K562 (cell line): ENCODE results near the gene HCAR1. TPM values are rescaled to one million over a fixed set of nuclear protein-coding genes. Genes with fewer than 3 reads are reported as not detected.

ENCODE experiments used
- ATF3 ChIP-seq, 2 experiments: fragments of 450-650 bp in 1 of 2; sonication (generic) in 1 of 2; formaldehyde crosslinking in 1 of 2; IDR thresholded peaks in 1 of 2; conservative IDR thresholded peaks in 1 of 2; 2 replicates each; pipeline versions ENCODE4 v1.6.1 to v1.8.1; 2016 to 2023; ENCODE audit warnings: mild to moderate bottlenecking in 2 of 2, moderate library complexity in 2 of 2, inconsistent platforms in 1 of 2, missing genetic modification reagents in 1 of 2
- CCAR2 ChIP-seq: fragments of 200-400 bp; formaldehyde crosslinking; IDR thresholded peaks from 2 replicates; pipeline ENCODE4 v1.6.1; 2017; ENCODE audit warnings: mild to moderate bottlenecking, low read depth, low read length
- CTCFL ChIP-seq: IDR thresholded peaks from 2 replicates; pipeline ENCODE4 v1.6.1; 2011; ENCODE audit warnings: borderline replicate concordance, low read depth, mild to moderate bottlenecking, moderate library complexity, low read length; ENCODE audit not compliant: insufficient read depth, poor library complexity, severe bottlenecking
- FUS ChIP-seq: fragments of 200-400 bp; formaldehyde crosslinking; optimal IDR thresholded peaks from 2 replicates; pipeline ENCODE3; 2017; ENCODE audit warnings: low read depth, low read length
- RBM34 ChIP-seq: fragments of 200-400 bp; formaldehyde crosslinking; IDR thresholded peaks from 2 replicates; pipeline ENCODE4 v1.6.1; 2018; ENCODE audit warnings: low read length, borderline replicate concordance; ENCODE audit not compliant: insufficient read depth
- SRSF1 ChIP-seq: fragments of 200-400 bp; formaldehyde crosslinking; IDR thresholded peaks from 2 replicates; pipeline ENCODE4 v1.6.1; 2017; ENCODE audit warnings: mild to moderate bottlenecking, low read depth, low read length, moderate library complexity
- TCFL5 ChIP-seq: fragments of 250-450 bp; sonication (Bioruptor Pico); conservative IDR thresholded peaks from 2 replicates; pipeline ENCODE4 v1.6.1; 2021; ENCODE audit warnings: mild to moderate bottlenecking, moderate library complexity, matching md5 sums
- USF1 ChIP-seq: sonication (generic); formaldehyde crosslinking; IDR thresholded peaks from 2 replicates; pipeline ENCODE4 v1.9.0; 2022; ENCODE audit warnings: mild to moderate bottlenecking, missing genetic modification reagents
- USF2 ChIP-seq: sonication (generic); formaldehyde crosslinking; IDR thresholded peaks from 2 replicates; pipeline ENCODE4 v1.5.0; 2020; ENCODE audit warnings: missing genetic modification reagents
- ZBTB2 ChIP-seq: fragments of 450-650 bp; IDR thresholded peaks from 2 replicates; pipeline ENCODE4 v1.6.1; 2016; ENCODE audit warnings: antibody characterized with exemption
- ZNF197 ChIP-seq: fragments of 200-800 bp; sonication (Bioruptor generic); IDR thresholded peaks from 2 replicates; pipeline ENCODE4 v1.6.1; 2016; ENCODE audit warnings: low read depth, missing genetic modification characterization, missing compliant biosample characterization
- ZNF23 ChIP-seq: fragments of 250-450 bp; sonication (Bioruptor Pico); IDR thresholded peaks from 2 replicates; pipeline ENCODE4 v1.4.0; 2020; ENCODE audit warnings: mild to moderate bottlenecking
- ZSCAN32 ChIP-seq: fragments of 450-650 bp; formaldehyde crosslinking; IDR thresholded peaks from 2 replicates; pipeline ENCODE4 v1.4.0; 2020; ENCODE audit warnings: mild to moderate bottlenecking, moderate library complexity
- polyA plus RNA-seq, 8 experiments: library from polyadenylated mRNA; depleted of rRNA in 4 of 8; stranded (reverse) in 5 of 8; unstranded in 3 of 8; fragments of >200 nt; fragmentation: Nextera tagmentation in 2 of 8; fragmentation: Illumina TruSeq in 1 of 8; extraction: Ambion mirVana in 2 of 8; extraction: Trizol in 1 of 8; gene quantifications; 2 replicates each; pipeline versions ENCODE4 v1.2.1 to v1.2.3, GENCODE V29; 2011 to 2014; ENCODE audit warnings: inconsistent platforms in 1 of 8, missing spikeins in 1 of 8
- total RNA-seq, 7 experiments: library from RNA; depleted of rRNA in 6 of 7; stranded (reverse); fragments of >200 nt in 6 of 7; fragmentation: Illumina TruSeq in 2 of 7; extraction: Trizol in 2 of 7; gene quantifications; 2 replicates each; pipeline versions ENCODE4 v1.2.1 to v1.2.3, GENCODE V29; 2011 to 2021; ENCODE audit warnings: low replicate concordance in 1 of 7
- TF ChIP-seq, protein P1 (sequence below), 2 experiments: IDR thresholded peaks; 2 replicates each; pipeline ENCODE4 v1.6.1; 2011; ENCODE audit warnings: borderline replicate concordance in 1 of 2, control low read depth in 1 of 2, low read depth in 1 of 2, low read length in 1 of 2, mild to moderate bottlenecking in 1 of 2, mixed read lengths in 1 of 2, moderate library complexity in 1 of 2; ENCODE audit not compliant: insufficient read depth in 1 of 2, insufficient read length in 1 of 2, poor library complexity in 1 of 2, severe bottlenecking in 1 of 2; ENCODE audit errors: extremely low read depth in 1 of 2
- TF ChIP-seq, protein P2 (sequence below): sonication (generic); formaldehyde crosslinking; IDR thresholded peaks from 2 replicates; pipeline ENCODE4 v1.8.1; 2023; ENCODE audit warnings: mild to moderate bottlenecking, missing genetic modification reagents

HCAR1 gene
- total and polyA plus RNA-seq, 9 of the 15 experiments (the other 6 are each of a cell fraction or from before 2014, with no cell fraction given): not detected

DNA sequence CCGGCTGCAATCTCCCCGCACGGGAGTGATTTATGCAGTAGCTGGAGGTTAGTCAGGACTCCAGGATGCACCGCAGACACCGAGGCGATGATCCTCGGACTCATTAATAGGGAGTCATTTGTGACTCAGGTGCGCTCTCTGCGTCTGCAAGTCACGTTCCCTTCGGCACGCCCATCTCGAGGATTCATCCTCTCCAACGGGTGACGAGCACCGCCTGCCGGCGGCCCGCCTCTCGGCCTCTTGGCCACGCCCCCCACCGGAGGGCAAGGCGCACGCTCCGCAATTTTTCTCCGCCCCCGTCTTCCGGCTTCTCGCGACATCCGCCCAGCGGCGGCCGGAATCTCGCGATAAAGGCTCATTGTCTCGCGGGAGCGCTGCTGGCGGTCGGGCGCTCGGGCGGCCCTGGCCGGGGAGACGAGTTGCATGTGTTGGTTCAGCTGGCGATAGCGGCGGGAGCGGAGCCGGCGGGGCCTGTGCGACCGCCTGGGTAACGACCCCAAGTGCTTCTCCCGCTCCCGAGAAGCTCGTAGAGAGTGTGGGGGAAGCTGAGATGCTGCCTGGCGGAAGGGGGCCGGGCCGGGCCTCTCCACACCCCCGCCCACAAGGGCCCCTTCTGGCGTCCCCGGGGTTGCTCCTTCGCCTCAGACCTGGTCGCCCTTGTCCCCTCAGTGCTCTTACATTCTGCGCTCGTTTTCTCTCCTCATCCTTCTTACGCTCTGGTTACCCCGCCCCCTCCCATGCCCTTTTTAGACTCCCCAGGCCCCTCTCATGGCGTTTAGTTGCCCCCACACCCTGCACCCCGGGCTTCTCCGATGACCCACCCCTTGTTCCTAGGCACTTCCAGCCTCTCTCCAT, 22.0 kb upstream of the HCAR1 start, which contains the start of gene DENR (continued):
- TF ChIP-seq, protein P1, sequence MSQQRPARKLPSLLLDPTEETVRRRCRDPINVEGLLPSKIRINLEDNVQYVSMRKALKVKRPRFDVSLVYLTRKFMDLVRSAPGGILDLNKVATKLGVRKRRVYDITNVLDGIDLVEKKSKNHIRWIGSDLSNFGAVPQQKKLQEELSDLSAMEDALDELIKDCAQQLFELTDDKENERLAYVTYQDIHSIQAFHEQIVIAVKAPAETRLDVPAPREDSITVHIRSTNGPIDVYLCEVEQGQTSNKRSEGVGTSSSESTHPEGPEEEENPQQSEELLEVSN (IDR thresholded peaks at IDR 0.05; ENCODE audit: borderline replicate concordance in 1 of 2, extremely low read depth in 1 of 2, insufficient read depth in 1 of 2, insufficient read length in 1 of 2, low read depth in 1 of 2, low read length in 1 of 2, poor library complexity in 1 of 2, severe bottlenecking in 1 of 2): peak in 1 of 2 experiments; percentile 75
- TF ChIP-seq ATF3 (IDR thresholded peaks at IDR 0.05): no peak; the same call in 1 of the 2 replicates
- no peak for TF ChIP-seq ATF3 (CRISPR knock-in tag; conservative IDR thresholded peaks at IDR 0.05)
- peak; percentile 61; the same call in 1 of the 2 replicates for TF ChIP-seq USF2
- TF ChIP-seq ZNF23: no peak
- peak; percentile 86 for TF ChIP-seq USF1
- no peak for TF ChIP-seq SRSF1
- no peak for TF ChIP-seq CCAR2
- TF ChIP-seq ZBTB2: 0 out of 2 replicates have a peak, but pooled peaks have one; percentile 40
- no peak for TF ChIP-seq ZNF197
- no peak for TF ChIP-seq RBM34
- TF ChIP-seq FUS: no peak
- TF ChIP-seq, protein P2, sequence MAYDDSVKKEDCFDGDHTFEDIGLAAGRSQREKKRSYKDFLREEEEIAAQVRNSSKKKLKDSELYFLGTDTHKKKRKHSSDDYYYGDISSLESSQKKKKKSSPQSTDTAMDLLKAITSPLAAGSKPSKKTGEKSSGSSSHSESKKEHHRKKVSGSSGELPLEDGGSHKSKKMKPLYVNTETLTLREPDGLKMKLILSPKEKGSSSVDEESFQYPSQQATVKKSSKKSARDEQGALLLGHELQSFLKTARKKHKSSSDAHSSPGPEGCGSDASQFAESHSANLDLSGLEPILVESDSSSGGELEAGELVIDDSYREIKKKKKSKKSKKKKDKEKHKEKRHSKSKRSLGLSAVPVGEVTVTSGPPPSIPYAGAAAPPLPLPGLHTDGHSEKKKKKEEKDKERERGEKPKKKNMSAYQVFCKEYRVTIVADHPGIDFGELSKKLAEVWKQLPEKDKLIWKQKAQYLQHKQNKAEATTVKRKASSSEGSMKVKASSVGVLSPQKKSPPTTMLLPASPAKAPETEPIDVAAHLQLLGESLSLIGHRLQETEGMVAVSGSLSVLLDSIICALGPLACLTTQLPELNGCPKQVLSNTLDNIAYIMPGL (CRISPR knock-in tag): no peak
- no peak for TF ChIP-seq ZSCAN32
- peak; percentile 34 for TF ChIP-seq CTCFL
- no peak for TF ChIP-seq TCFL5
